ENCODE measurements around the gene HAGHL. TPM values are rescaled to one million over a fixed set of nuclear protein-coding genes. Genes with fewer than 3 reads are reported as not detected.

Gene HAGHL
- polyA plus RNA-seq (ENCODE audit: insufficient read length) = 3.0 TPM

GRCh38 chr16:726438-727290 is at the start of gene HAGHL, which contains the start of gene CCDC78:
Gene HAGHL, plus strand, starts transcription at chr16:727106. Its CDS starts 404 bp downstream, at chr16:727510.
Gene CCDC78, minus strand, starts transcription at chr16:726443. Its CDS starts 76 bp downstream, at chr16:726367.
- no peak for DNase-seq

- no peak for DNase-seq
Measured at GRCh38 chr16:677316-678190, 49.4 kb upstream of the HAGHL start.

GRCh38 chr16:678209-678857 is 48.6 kb upstream of the HAGHL start:
- DNase-seq = no peak

DNA sequence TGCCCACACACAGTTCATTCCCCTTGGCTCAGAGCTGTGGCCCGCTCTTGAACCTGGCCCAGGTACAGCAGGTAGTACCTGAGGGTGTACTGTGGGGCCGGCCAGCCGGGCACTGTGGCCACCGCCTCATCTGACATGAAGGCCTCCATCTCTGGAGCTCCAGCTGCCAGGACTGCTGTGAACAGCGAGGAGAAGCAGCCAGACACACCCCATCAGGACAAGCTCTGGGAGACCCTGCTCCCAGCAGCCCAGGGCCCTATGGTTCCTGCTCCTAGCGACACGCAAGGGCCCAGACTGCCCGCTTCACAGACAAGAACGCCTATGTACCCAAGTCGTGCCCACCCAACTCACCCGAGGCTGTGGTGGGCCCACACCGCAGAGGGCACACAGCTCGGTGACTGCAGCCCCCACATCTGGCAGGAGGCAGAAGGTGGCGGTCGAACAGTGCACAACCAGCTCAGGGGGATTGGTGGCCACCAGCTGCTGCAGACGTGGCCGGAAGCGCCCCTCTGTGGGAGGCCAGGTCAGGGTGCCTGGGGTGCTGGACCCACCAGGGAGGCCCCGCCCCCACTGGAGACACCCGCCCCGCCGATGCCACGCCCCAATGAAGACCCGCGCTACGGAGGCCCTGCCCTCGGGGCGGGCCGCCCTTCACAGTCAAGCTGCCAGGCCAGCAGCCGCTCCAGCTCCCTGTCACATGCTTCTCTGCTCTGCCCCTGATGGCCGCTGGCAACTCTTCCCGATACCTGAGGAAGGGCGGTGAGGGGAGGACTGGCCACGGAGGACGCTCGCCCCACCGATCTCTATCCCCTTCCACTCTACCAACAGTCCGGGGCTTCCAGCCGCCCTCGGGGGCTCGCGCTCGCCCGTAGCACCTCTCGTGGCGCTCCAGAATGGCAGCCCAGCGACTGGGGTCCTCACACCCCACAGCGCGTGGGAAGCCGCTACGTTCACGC is 47.8 kb upstream of the HAGHL start:
- DNase-seq = peak; percentile 66

DNA sequence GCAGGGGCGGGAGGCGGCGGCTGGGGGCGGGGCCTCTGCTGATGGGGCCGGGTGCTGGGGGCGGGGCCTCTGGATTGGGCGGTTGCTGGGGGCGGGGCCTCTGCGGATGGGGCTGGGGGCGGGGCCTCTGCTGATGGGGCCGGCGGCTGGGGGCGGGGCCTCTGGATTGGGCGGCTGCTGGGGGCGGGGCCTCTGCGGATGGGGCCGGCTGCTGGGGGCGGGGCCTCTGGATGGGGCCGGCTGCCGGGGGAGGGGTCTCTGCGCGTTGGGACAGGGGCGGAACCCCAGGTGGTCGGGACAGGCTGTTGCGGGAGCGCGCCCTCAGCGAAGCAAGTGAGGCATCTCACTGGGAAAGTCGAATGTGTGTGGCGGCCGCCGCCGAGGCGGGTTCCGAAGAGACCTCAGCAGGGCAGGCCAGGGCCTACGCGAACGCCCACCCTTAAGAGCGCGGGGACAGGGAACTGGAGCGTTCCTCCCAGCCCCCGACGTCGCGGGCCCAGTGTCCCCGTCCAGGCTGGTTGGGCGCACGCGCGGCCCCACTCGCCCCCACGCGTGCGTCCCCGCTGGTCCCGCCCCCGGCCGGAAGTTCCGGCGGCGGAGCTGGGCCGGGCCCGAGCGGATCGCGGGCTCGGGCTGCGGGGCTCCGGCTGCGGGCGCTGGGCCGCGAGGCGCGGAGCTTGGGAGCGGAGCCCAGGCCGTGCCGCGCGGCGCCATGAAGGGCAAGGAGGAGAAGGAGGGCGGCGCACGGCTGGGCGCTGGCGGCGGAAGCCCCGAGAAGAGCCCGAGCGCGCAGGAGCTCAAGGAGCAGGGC is 46.9 kb upstream of the HAGHL start, which contains the start of gene STUB1:
STUB1 (plus strand) TSS at position 597 of the 811 bp plus-strand sequence; CDS start at position 713, 116 bp downstream.
- DNase-seq = peak; percentile 91

DNA sequence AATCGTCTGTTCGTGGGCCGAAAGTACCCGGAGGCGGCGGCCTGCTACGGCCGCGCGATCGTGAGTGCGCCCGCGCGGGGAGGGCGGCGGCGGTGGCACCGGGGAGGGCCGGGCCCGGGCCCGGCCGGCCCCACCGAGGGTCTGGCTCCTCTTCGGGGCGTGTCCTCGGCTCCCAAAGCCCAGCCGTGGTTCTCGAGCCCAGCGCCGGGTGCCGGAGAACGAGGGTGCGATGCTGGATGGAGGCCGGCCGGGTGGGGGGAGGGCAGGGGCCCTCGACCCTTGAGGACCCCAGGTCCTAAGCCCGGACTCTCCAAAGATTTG is 46.3 kb upstream of the HAGHL start:
- no peak for DNase-seq

DNA sequence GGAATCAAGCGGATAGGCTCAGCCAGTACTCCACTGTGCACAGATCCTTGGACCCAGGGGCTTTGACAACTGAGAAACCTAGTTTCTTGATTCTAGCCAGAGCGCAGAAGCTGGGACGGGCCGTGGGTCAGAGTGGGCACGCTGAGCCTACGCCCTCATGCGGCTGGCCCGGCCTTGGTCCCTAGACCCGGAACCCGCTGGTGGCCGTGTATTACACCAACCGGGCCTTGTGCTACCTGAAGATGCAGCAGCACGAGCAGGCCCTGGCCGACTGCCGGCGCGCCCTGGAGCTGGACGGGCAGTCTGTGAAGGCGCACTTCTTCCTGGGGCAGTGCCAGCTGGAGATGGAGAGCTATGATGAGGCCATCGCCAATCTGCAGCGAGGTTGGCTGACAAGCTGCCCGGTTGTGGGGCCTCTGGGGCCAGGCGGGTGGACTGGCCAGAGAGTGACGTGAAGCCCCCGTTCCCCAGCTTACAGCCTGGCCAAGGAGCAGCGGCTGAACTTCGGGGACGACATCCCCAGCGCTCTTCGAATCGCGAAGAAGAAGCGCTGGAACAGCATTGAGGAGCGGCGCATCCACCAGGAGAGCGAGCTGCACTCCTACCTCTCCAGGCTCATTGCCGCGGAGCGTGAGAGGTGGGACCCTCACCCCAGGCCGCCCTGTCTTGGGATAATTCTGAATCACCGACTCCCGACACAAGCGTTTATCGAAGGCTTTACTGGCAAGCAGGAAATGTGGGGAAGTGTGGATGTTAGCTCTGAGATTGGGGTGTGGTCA is 45.8 kb upstream of the HAGHL start:
- DNase-seq = no peak

- DNase-seq = no peak
Measured at GRCh38 chr16:681746-682427, 45.0 kb upstream of the HAGHL start.

DNA sequence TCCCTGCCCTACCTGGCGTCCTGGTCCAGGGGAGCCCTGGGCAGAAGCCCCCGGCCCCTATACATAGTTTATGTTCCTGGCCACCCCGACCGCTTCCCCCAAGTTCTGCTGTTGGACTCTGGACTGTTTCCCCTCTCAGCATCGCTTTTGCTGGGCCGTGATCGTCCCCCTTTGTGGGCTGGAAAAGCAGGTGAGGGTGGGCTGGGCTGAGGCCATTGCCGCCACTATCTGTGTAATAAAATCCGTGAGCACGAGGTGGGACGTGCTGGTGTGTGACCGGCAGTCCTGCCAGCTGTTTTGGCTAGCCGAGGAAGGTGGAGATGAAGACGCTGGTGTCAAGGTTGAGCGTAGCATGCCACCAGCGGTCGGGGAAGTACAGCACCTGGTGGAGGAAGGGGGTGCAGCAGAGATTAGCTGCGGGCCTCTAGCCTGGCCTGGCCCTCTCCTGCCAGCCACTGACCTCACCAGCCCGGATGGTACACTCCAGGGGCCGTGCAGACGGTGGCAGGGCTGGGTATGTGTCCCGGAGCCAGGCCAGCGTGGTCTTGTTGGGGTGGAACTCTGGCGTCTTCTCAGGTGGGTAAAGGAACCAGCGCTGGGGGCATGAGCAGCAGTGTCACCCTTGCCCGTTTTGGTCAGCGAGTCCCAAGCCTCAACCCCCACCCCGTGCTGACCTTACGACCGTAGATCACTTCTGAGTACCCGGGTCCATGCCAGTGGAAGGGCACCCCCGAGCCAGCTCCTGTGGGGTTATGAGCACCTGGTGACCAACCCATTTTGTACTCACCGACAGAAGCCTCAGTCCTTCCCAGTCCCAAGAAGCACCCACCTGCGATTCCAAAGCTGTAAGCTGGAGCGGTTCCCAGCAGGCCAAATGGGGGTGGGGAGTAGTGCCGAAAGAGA is 44.2 kb upstream of the HAGHL start:
- DNase-seq = no peak

GRCh38 chr16:683396-684070 is 43.4 kb upstream of the HAGHL start:
- no peak for DNase-seq

DNA sequence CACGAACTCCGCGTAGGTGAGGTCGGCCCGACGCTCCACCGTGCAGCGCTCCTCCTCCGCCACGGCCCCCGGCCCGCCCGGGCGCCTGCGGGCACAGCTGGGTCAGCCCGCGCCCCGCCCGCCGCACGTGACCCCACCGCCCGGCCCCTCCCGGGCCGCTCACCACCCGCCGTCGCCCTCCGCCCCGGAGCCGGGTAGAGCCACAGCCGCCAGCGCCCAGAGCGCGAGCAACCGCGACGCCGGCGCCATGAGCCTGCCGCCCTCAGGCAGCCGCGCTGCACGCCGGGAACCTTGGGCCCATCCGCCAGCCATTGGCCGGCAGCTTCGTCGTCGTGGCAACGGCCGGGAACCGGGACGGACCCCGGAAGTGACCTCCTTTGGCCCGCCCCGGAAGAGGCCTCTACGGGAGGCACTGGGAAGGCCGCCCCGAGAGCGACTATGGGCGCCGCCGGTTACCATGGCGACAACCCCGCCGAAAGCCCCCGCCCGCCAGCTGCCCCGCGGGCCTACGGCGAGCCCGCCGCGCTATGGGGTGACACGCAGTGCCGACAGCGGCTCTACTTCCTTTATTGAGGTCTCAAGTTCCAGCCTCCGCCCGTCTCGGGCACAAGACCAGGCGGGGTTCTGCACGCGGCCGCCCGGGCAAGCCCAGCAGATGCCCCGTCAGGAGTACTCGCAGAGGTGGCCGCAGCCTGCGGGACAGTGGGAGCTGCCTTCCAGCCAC is 42.7 kb upstream of the HAGHL start, which contains the start of gene JMJD8:
JMJD8 (minus strand) TSS at position 264 of the 724 bp plus-strand sequence; CDS start at position 249, 15 bp downstream.
- peak; percentile 97 for DNase-seq

GRCh38 chr16:684961-685696 is 41.8 kb upstream of the HAGHL start:
- no peak for DNase-seq

DNA sequence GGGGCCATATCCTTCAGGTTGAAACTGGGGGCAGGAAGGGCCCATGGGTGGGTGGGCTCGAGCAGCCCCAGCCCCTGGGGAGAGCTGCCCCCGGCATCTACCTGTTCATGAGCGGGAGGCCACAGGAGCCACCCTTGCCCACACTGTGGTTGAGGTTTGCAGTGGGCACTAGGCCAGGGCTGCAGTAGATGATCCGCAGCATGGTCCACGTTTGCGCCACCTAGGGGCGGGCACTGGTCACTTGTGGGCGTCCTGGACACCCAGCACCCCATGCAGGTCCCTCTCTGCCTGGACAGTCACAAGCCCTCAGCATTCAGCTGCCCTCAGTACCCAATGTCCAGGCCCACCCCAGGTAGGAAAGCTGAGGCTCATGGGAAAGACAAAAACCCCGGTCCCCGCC is 40.9 kb upstream of the HAGHL start:
- no peak for DNase-seq

DNA sequence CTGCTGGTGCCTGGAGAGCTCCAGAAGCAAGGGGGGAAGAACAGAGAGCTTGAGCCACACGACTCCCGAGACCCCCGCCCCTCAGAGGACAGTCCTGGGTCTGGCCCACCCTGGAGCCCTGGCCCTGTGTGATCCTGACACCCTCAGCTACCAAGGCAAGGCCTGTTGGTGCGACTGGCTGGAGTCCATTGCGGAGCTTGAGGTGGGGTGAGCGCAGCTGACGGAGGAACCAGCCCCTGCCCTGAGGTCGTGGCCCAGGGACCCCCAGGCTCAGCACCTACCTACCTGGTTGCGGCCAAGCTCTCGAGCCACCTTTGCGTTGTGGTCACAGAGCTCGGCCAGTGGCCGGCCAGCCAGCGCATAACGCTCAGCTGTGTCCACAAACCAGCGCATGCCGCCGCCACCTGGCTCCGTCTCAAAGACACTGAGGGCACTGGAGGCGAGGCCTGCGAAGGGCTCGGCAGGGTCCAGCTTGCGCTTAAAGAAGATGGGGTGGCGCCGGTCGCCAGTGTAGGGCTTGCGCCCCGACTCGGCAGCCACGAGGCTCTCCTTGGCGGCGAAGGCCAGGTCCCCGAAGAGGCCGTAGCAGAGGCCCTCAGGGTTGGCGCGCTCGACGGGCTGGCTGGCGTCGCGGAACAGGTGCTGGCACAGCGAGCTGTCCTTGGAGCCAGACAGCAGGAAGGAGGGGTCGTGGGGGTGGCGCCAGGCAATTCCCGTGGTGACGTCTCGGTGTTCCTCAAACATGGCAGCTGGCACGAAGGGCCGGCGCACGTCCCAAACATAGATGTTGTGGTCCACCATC is 40.2 kb upstream of the HAGHL start:
- DNase-seq = no peak

DNA sequence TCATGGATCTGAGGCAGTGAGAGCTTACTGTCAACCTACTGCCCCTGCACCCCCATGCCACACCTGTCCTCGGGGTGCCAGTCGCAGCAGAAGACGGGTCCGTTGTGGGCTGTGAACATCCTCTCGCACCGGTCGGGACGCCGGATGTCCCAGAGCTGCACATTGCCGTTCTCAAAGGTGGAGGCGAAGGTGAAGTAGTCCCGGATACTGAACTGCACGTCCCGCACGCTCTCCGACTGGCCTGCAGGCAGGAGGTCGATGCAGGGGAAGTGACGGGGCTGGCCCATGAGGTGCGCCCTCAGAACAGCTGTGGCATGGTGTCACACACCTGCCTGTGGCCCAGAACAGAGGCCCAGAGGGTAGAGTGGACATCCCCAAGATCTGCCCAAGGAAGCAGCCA is 39.4 kb upstream of the HAGHL start:
- no peak for DNase-seq

Data from hindlimb muscle (tissue), 1 donor.